ENCODE data around the gene HTT.

The HTT gene

DNA sequence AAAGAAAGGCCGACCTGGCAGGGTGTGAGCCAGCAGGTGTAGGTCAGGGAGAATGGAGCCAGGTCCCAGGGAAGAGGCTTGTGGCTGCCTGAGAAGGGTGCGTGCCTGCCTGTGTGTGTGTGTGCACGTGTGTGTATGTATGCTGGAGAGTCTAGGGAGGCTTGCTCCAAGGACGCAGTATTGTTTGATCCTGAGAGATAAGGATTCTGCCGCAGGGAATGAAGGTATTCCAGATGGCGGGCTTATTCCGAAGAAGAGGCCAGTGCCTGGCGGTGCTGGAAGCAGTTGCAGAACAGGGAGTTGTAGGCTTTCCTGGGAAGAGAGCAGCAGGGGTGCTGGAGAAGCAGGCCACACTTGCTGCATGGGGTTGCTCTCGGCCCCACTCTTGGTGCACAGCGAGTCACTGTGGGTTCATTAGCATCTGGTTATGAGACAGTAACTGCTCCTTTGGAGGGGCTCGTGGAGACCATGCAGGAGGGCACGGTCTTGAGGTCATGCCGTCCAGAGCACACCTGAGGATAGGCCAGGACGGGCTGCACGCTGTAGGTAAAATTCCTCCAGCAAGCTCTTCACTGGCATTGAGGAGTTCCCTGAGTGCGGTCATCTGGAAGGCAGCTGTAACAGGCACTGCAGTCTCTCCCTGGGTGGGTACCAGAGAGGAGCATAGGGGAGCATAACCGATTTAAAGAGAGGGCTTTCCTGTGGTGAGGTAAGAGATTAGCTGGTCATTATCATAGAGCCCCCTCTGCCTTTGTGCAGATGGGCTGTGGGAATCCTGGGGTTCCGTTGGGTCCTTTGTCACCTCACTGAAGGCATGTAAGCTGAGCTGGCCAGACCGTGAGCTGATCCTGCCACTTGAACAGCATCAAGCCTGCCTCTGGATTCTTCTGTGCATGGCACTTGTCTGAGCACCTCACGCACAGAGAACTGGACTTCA is 144.6 kb downstream of the HTT start:
- no peak for DNase-seq (ENCODE audit: low read depth in 2 of 2)

DNA sequence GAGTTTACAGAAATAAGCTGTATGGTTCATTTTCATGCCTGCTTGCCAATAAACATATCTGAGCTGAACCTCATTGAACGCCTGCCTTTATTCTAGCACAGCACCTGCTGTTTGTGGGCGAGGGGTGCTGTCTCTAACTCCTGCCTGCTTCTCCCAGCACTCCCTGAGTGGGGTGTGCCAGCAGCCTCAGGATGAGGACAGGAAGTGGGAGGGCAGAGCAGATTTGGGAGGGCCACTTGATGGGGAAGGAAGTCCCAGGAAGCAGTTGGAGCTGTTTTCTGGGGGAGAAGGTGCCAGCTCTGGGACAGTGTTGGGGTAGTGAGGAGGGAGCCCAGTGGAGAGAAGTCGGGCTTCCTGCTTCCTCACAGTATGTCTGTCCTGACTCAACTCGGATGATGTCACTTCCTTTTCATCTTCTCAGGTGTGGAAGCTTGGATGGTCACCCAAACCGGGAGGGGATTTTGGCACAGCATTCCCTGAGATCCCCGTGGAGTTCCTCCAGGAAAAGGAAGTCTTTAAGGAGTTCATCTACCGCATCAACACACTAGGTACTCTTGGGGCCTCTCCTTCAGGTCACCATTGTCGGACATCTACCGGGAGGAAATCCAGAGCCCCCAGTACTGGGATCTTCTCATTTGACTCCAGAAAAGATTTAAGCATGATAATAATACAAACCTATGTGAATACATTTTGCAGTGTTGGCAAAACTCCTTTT is 145.4 kb downstream of the HTT start:
- no peak for DNase-seq (ENCODE audit: low read depth in 2 of 2)

DNA sequence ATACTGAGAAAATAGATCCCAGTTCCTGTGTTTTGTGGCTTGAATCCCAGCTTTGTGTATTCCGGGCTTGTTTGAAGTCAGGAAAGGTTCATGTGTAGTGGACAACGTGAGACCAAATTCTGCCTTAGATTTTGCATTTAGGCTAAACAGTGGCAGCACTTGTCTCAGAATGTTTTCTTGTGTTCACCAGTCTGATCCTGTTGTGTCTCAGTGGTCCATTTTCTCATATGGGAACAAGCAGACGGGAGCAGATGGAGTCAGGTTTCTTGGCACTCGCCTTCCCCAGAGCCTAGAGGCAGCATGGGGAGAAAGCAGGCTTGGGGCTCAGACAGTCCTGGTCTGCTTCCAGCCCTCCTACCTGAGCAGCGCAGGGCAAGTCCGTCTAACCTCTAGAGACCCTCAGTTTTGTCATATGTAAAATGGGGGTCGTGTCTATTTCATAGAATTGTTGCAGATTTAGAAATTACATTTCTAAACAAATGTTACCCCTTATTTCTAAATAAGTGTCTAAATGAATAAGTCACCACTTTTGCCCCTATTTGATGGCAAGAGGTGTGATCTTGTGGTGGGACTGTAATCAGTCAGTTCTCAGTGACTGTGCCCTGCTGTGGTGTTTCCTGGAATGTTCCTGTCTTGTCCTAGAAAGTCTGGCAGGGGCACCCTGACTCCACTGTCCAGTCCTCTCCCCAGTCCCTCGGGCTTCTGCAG is 146.1 kb downstream of the HTT start:
- DNase-seq (ENCODE audit: low read depth in 2 of 2) = no peak

DNA sequence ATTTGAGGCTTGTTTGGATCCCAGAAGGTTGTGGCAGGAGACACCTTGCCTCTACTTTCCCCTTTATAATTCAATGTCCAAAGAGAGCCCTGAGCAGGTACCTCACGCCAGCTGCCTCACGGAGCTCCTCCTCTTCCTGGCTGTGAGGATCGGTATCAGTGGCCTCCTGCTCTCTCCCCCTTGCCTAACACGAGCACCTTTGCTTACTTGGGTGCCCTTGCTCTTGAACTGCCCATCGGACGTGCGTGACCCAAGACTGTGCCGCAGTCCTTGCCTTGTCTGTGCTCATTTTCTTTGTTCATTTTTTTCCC is 146.7 kb downstream of the HTT start:
- DNase-seq (ENCODE audit: low read depth in 2 of 2) = no peak

DNA sequence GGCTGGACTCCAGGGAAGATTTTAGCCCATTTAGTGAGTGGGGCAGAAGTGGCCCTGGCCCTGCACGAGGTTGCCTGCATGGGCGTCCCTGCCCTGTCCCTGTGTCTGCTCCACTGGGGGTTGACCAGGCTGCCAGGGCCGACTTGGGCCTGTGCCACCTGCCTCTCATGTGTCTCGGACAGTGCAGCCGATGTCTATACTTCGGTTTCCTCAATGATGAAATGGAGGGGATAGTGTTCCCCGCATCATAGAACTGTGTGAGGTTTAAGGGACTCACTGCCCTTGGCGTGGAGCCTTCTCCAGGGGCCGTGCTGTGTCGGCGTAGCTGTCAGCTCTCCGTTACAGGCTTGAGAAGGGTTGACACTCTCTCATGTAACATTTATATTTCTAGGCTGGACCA is 147.5 kb downstream of the HTT start:
- DNase-seq (ENCODE audit: low read depth in 2 of 2) = no peak

DNA sequence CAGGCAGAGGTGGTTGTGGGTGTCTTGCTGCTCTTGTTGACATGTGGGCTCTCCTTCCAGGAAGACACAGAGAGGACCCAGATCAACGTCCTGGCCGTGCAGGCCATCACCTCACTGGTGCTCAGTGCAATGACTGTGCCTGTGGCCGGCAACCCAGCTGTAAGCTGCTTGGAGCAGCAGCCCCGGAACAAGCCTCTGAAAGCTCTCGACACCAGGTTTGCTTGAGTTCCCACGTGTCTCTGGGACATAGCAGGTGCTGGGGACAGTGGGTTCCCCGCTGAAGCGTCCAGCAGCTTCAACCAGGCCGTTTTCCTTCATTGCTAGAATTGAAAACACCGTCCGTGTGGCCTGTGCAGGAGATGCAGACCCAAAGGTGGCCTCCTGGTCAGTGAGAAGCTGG is 148.9 kb downstream of the HTT start:
- DNase-seq (ENCODE audit: low read depth in 2 of 2) = no peak

DNA sequence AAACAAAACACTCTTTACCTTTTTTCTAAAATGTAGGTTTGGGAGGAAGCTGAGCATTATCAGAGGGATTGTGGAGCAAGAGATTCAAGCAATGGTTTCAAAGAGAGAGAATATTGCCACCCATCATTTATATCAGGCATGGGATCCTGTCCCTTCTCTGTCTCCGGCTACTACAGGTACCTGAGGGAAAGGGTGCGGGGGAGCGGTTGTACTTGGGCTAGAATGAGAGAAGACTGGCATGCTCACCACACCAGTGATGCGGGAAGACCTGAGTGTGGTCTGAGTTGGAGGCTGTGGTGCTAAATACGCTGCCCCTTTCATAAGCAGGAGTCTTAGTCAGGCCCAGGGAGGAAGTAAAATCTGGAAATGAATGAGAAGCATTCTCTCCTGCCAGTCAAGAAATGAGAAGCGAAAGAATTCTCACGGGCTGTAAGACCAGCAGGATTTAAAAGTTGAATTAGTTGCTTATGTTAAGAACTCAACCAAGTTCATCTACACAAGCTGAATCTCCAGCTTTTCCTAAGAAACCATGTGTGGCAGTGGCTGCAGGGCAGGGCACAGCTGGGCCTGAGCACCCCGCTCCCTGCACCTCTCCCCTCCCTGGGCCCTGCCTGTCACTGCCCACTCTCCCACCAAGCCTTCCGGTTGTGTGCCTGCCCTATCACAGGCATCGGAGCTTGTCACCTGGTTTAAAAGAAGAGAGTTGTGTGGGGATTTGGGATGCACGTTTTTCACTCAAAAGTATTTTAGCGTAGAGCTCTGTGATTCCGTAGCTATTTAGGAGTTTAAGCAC is 149.7 kb downstream of the HTT start:
- no peak for DNase-seq (ENCODE audit: low read depth in 2 of 2)

DNA sequence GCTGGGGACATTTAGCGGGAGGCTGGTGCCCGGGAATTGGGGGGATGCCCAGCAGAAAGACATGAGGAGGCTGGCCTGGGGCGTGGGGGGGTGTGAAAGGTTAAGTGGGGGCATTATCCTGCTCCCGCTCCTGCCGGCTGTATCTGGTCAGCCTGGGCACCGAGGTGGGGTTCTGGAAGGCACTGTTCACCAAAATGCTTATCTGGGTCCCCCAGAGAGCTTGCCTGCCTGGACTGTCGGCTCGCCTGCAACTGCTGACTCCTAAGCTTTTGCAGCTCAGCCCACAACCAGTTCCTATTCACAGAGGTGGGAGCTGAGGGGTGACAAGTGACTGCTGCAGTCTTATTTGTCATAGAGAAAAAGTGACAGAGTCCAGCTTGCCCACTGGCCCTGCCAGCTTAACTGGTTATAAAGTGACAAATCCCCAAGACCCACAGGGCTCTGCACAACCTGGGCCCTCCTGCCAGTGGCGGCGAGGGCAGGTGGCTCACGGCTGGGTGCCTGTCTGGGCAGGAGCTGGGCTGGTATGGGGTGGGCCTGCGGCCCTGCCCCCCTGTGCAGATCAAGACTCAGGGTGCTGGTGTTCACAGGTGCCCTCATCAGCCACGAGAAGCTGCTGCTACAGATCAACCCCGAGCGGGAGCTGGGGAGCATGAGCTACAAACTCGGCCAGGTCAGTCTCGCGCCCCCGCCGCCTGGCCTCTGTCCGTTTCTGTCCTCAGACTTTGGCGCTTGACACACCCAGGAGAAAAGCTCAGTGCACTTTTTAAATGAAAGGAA is 150.8 kb downstream of the HTT start:
- DNase-seq (ENCODE audit: low read depth in 2 of 2) = no peak

DNA sequence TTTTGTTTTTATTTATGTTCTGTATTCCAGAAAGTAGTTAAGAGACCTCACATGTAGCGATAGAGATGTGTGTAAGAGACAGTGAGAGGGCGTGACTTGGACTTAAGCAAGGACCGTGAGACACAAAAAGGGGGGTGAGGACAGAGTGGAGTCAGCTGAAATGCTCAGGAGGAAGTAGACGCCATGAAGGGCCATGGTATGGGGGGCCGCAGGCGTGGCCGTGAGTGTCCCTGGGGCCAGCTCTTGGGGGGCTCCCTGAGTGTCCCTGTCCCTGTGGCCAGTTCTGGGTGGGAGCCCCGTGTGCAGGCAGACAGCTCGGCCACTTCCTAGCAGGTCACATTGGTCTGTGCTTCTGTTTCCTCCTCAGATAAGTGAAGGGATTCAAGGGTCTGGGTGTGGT is 151.5 kb downstream of the HTT start:
- DNase-seq (ENCODE audit: low read depth in 2 of 2) = no peak

DNA sequence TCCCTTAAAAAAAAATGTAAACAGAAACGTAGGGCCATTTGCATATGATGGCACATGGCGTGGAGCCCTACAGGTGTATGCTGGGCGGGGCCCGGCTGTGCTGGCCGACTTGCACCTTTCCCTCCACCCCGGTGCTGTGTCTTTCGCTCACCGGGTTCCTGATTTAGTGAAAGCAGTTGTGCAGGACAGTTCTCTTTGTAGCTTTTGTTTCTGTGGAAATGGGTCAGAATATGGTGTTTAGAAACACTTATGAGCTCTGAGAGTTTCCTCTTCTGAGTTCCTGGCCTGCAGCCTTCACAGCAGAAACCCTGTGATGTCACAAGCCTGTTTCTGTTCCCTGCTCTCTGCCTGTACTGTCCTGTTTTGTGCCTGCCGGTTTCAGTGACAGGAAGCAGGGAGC is 152.0 kb downstream of the HTT start:
- no peak for DNase-seq (ENCODE audit: low read depth in 2 of 2)

DNA sequence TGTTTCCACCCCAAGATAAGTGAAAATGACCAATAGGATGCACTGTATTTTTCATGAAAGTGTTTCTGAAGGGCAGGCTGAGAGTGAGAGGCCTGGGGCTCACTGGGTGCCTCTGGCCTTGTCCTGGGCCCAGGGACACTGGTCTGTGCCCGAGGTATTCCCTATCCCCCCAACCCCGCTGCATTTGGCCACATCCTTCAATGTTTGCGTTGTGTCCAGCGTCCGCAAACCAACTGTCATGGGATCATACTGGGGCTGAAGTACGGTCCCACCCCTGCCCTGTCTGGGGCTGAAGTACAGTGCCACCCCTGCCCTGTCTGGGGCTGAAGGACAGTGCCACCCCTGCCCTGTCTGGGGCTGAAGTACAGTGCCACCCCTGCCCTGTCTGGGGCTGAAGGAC is 152.5 kb downstream of the HTT start:
- no peak for DNase-seq (ENCODE audit: low read depth in 2 of 2)

DNA sequence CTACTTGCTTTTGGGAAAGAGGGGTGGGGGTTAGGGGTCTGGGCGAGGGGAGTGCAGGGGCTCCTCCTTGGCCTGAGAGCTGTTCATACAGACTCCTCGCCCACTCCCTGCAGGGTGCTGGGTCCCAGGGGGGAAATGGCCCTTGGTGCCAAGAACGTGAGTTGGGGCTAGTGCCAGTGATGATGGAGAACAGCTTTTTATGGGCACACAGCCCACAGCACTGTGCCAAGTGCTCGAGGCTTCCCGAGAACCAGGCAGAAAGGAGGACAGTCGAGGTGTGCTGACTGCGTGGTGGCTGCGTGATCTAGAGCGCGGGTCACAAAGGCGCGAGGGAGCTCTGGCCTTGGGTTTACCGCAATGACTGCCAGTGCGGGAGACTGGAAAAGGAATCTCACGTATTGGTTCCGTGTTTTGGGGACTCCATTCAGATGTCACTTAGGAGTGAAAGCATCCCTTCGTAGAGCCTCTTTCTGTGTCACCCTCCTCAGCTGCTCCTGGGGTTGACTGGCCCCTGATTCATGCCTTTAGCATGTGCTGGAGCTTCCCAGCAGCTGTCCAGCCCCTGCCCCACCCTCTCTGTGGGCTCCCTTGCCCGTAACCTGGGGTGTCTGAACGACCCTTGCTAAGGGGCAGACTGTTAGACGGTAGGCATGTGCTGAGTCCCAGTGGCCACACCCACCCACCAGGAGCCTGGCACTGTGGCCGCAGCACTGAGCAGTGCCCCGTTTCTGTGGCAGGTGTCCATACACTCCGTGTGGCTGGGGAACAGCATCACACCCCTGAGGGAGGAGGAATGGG is 153.6 kb downstream of the HTT start:
- no peak for DNase-seq (ENCODE audit: low read depth in 2 of 2)

DNA sequence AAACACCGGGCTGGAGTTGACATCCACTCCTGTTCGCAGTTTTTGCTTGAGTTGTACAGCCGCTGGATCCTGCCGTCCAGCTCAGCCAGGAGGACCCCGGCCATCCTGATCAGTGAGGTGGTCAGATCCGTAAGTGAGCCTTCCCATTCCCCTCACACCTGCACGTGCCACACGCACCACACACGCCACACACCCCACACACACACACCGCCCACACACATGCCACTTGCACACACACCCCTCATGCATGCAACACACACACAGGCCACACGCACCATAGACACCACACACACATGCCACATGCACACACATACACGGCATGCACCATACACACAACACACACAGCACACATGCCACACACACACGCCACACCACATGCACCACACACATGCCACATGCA is 154.4 kb downstream of the HTT start:
- no peak for DNase-seq (ENCODE audit: low read depth in 2 of 2)

DNA sequence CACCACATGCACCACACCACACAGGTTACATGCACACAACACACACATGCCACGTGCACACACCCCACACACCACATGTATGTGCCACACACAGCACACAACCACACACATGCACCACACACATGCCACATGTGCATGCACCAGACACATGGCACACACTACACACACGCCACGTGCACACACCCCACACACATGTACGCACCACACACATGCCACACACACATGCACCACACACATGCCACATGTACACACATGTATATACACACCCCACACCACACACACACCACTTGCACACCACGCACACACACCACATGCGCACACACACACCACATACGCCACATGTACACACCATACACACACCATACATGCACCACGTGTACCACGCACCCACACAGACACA is 154.8 kb downstream of the HTT start:
- no peak for DNase-seq (ENCODE audit: low read depth in 2 of 2)

DNA sequence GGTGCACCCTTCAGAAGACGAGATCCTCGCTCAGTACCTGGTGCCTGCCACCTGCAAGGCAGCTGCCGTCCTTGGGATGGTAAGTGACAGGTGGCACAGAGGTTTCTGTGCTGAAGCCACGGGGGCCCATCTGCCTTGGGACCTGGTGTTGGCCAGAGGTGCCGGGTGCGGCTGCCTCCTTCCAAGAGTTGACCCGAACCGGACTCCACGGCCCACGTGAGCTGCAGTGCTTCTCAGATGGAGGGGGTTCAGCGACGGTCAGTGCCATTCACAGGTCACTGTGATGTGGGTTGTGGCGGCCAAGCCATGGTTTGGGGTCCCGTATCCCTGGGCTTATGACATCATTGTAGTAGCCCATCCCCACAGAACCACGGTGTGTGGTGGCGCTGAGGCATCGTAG is 155.5 kb downstream of the HTT start:
- no peak for DNase-seq (ENCODE audit: low read depth in 2 of 2)

DNA sequence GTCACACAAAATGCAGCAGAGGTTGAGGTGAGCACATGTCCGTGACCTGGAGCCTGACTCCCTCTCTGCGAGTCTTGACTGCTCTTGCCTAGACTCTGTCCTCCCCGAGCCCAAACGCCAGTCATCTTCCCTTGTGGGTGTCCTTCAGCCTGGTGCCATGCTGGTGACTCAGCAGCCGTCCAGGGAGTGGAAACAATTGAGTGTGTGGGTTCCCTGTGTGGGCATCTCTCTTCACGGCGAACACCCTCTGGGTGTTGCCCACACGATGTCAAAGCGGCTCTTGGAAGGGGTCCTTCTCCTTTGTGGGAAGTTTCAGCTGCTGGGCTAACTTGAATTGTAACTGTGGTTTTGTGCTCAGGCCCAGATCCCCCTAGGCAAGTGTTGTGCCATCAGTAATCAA is 157.0 kb downstream of the HTT start:
- no peak for DNase-seq (ENCODE audit: low read depth in 2 of 2)

DNA sequence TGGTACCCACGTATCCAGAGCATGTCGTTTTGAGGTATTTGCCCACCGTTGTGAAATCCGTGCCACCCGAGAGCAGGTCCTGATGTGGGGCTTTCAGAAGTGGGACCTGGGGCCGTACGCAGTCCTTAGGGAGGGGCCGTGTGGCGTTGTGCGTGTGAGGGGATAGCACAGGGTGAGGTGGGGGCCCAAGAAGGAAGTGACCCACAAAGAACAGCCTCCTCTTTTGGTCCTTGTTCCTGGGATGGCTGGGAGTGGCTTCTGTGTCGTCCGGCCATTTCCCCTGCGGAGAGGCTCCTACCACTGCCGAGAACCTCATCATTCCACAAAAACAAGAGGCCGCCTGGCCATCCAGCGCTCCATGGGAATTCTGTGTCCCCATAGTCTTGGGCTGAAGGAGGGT is 157.5 kb downstream of the HTT start:
- DNase-seq (ENCODE audit: low read depth in 2 of 2) = no peak

DNA sequence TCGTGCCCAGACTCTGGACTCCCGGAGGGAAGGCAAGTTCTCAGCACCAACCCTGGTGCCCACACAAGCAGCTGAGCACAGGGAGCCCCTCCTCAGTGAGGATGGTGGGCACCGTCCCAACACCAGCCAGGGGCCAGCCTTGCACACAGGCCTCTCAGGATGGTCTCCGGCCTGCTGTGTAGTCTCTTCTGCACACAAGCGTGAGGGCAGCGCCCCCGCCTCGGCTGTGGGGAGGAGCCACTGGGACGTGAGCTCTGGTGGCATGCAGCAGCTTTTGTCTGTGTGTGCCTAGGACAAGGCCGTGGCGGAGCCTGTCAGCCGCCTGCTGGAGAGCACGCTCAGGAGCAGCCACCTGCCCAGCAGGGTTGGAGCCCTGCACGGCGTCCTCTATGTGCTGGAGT is 158.4 kb downstream of the HTT start:
- no peak for DNase-seq (ENCODE audit: low read depth in 2 of 2)

DNA sequence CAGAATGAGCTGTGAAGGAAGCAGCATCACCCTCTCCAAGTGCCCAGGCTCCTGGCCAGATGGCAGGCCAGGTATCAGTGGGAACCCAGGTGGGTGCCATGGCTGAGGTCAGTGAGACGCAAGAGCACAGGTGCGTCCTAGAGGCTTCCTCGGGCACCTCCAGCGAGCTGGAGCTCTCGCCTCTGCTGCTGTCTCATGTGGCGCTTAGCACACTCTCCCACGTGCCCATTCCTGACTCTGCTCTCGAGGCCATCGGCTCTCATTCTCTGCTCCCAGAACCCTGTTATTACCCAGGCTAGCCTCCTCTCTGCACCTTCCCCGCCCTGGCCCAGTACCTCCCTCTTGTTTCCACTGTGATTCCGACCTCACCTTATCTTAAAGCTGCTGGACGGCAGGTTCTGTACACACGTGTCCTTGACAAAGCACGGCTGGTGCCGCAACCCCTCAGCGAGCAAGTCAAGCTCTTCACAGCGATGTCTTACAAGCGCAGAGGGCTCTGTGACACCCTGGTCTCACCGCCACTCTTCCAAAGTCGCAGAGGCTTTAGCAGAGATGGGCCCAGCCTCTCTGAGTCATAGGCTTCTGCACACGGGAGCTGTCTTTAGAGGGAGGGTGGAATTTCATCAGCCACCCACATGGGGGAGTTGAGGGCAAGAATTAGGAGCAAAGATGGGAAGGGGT is 159.1 kb downstream of the HTT start:
- DNase-seq (ENCODE audit: low read depth in 2 of 2) = no peak
